ENCODE measurements around the gene PCAT7. TPM values are rescaled to one million over a fixed set of nuclear protein-coding genes. Genes with fewer than 3 reads are reported as not detected.

PCAT7 gene
- total RNA-seq, 1 experiment from 2014 or later = 1.2 TPM

DNA sequence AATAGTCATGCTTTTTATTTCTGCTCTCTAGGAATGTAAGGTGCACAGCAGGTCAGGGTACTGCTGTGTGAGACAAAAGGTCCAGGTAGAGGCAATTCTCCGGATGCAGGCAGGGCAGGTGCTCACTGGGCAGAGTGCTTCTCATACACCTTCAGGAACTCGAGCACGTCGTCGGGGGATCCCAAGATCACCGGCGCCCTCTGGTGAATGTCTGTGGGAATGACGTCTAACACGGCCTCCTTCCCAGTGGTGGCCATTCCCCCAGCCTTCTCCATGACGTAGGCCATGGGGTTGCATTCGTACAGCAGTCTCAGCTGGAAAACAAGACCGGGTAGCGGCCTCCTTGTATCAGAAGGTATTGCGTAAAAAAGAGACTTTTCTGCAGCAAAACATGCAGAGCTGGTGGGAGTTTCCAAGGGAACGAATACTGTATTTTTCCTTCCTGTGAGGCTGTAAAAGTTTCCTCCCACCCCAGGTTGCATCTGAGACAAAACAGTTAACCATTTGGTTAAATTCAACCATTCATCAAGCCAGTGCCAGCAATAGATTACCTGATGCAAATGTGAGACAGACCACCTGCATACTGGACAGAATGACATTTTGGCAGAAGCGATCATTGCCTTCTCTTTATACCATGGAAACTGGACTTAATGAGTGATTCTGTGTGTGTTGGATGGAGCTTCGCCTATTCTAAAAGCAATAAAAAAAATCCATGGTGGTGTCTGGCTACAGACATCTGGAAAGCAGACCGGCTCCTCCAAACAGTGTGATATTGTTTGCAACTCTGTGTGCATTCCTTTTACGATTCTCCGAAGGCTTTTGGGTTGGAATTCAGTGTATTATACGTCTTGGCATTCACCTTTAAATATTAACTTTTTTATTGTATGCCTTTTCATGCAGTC lies 48.6 kb downstream of the PCAT7 start:
- peak; percentile 75 for DNase-seq (ENCODE audit: low read depth)

- no peak for DNase-seq (ENCODE audit: low read depth)
Measured at GRCh38 chr9:94606646-94607422, 52.0 kb downstream of the PCAT7 start.

GRCh38 chr9:94607423-94607691 lies 52.5 kb downstream of the PCAT7 start:
- no peak for DNase-seq (ENCODE audit: low read depth)

DNA sequence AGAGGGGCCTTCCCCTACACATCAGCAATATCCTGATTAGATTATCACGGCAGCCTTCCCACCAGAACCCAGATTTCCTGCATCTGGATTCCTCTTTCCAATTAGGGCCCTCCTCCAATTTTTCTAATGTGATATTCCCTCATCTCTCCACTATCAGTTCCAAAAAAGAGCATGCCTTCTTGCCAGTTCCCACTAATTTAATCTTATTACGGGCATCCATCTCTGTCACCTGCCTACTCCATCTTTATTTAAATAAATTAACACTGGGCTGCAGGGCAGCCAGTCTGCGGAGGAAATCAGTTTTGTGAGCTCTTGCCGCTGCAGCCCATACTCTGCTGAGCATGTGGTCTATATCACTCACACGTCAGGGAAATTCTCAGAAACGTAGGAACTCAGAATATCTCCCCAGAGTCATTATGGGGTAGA lies 55.3 kb downstream of the PCAT7 start:
- no peak for DNase-seq (ENCODE audit: low read depth)

DNA sequence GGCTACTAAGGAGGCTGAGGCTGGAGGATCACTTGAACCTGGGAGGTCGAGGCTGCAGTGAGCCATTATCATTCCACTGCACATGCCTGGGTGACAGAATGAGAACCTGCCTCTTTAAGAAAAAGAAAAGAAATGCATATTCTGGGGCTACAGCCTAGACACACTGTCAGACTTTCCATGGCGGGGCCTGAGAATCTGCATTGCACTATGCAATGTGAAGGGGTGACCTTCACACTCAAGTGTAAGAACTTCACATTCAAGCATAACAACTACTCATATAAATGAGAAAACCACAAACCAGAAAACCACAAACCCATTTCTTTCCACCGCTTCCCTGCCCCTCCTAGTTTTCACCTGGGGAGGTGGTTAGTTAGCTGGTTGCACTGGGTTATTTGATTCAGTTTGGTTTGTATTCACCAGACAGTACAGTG lies 56.8 kb downstream of the PCAT7 start:
- peak; percentile 38 for DNase-seq (ENCODE audit: low read depth)

- DNase-seq (ENCODE audit: low read depth) = no peak
Measured at GRCh38 chr9:94612071-94612470, 57.2 kb downstream of the PCAT7 start.

- peak; percentile 10 for DNase-seq (ENCODE audit: low read depth)
Measured at GRCh38 chr9:94613003-94613402, 58.1 kb downstream of the PCAT7 start.

- no peak for DNase-seq (ENCODE audit: low read depth)
Measured at GRCh38 chr9:94619026-94619425, 64.1 kb downstream of the PCAT7 start.

Other genes starting within 250 kb of the PCAT7 start
- not detected in 2 replicates for gene NUTM2F, start 226.4 kb upstream of the PCAT7 start, total RNA-seq (2014; rRNA removed; shearing (Covaris generic))
- not detected in 2 replicates for gene FBP2, start 38.7 kb downstream of the PCAT7 start, total RNA-seq (2014; rRNA removed; shearing (Covaris generic))
- 0.52 TPM in 1 of 2 replicates, not detected in the other for gene FBP1, start 84.4 kb downstream of the PCAT7 start, total RNA-seq (2014; rRNA removed; shearing (Covaris generic))
- gene AOPEP, start 171.6 kb downstream of the PCAT7 start, total RNA-seq (2014; rRNA removed; shearing (Covaris generic)) = 95.6 and 120 TPM in 2 replicates

Data from M059J (cell line).